ENCODE results near the gene SLC6A2.

The SLC6A2 gene

DNA sequence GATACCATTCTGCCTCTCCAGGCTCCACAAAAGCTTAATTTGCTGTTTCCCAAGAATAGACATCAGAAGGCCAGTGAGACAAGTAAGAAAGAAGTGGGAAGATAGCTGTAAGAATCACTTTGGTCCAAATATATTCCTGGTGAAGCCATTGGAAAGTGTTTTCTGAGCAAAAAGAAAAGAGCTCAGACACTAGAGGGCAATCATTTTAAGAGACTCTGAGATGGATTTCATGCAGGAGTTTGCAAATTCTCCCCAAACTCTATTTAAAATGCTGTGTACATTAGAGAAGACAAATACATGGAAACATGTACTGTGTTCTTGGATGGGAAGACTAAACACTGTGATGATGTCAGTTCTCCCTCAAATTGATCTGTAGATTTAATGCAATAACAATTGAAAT, 8.0 kb upstream of the SLC6A2 start:
- no peak overlapping the region for H3K27ac ChIP-seq
- TF ChIP-seq, protein P1, sequence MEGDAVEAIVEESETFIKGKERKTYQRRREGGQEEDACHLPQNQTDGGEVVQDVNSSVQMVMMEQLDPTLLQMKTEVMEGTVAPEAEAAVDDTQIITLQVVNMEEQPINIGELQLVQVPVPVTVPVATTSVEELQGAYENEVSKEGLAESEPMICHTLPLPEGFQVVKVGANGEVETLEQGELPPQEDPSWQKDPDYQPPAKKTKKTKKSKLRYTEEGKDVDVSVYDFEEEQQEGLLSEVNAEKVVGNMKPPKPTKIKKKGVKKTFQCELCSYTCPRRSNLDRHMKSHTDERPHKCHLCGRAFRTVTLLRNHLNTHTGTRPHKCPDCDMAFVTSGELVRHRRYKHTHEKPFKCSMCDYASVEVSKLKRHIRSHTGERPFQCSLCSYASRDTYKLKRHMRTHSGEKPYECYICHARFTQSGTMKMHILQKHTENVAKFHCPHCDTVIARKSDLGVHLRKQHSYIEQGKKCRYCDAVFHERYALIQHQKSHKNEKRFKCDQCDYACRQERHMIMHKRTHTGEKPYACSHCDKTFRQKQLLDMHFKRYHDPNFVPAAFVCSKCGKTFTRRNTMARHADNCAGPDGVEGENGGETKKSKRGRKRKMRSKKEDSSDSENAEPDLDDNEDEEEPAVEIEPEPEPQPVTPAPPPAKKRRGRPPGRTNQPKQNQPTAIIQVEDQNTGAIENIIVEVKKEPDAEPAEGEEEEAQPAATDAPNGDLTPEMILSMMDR (conservative IDR thresholded peaks at IDR 0.05) = no peak; the same call in 1 of the 2 replicates

GRCh38 chr16:55651841-55652824, 3.7 kb upstream of the SLC6A2 start:
- H3K27ac ChIP-seq = no peak overlapping the region
- TF ChIP-seq, protein P1 (conservative IDR thresholded peaks at IDR 0.05) = no peak

DNA sequence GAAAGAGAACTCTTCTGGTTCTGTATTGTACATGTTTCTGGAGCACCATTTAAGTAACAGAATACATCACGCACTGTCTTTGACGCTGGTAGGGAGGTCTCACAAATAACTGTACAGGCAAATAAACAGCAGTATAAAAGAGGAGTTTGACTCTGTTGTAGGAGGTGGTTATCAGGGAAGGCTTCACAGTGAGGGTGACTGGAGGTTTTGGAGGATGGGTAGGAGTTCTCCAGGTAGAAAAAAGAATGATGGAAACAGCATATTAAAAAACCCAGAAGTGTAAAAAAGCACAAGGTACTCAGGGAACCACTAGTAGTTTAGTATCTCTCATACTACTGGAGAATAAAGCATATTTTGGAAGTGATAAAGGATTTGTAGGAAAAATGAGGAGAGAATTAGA, 2.7 kb upstream of the SLC6A2 start:
- H3K27ac ChIP-seq = no peak overlapping the region
- TF ChIP-seq, protein P1 (conservative IDR thresholded peaks at IDR 0.05) = no peak

GRCh38 chr16:55655381-55655896, 349 bp upstream of the SLC6A2 start:
- TF ChIP-seq, protein P1 (conservative IDR thresholded peaks at IDR 0.05) = no peak
- H3K27ac ChIP-seq = no peak overlapping the region

- no peak overlapping the region for H3K27ac ChIP-seq
- TF ChIP-seq, protein P1 (conservative IDR thresholded peaks at IDR 0.05) = no peak
These were observed 904 bp downstream of the SLC6A2 start for GRCh38 chr16:55656691-55657092.

DNA sequence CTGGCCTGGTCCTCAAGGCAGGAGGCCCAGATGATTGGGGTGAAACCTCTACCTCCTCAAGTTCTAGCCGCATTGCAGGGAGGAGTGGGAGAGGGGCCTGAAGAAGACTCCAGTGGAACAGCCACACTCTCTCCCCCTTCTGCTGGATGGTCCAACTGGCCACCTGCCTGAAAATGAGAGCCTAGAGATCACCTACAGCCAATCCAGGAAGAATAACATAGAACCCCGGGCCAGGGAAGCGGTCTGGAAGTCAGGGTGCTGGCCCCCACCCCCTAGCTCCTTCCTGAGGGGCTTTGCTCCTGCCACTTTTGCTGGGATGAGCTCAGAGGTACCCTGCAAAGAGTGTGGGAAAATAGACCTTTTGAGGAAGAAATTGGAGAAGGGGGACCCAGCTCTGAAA, 1.8 kb downstream of the SLC6A2 start:
- H3K27ac ChIP-seq = no peak overlapping the region
- TF ChIP-seq, protein P1 (conservative IDR thresholded peaks at IDR 0.05) = no peak

DNA sequence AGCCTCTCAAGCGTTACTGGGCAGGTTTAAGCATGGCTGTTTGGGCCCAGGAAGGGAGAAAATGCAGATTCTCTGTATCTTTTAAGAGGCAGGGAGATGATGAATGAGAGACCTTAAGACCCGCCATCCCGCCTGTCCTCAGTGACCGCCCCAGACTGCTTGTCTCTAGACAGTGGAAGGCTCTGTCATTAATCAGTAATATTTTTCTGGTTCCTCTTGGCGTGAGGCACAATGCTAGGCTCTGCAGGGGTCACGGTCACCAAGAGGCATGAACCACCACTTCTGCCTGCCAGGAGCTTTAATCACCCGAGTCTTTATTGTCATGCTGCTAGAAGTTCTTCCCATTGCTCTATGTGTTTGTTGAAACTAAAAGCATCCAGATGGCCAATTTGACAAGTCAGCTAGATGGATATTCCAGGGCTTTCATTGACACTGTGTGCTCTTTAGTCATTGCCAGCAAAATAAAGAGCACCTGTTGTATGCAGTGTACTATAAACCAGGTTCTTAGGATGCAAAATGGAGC, 3.2 kb downstream of the SLC6A2 start:
- TF ChIP-seq, protein P1 (conservative IDR thresholded peaks at IDR 0.05) = no peak
- no peak overlapping the region for H3K27ac ChIP-seq
